Activated naive CD4-positive, alpha-beta T cell treated with anti-CD3 and anti-CD28 coated beads, Interleukin-2, amount 50 U/mL, for 72 hours (primary cell): ENCODE data around the gene STX16. TPM values are rescaled to one million over a fixed set of nuclear protein-coding genes. Genes with fewer than 3 reads are reported as not detected.
A peak's percentile ranks its signal among the peaks of the same experiment; 100 is the strongest.

Experiments
- ATAC-seq, 2 donors: fragments of 150-1000 bp; cut with Tn5 transposase; 2 replicates each; pipeline ENCODE4 v1.10.0; 2021; ENCODE audit warnings: mild to moderate bottlenecking in 2 of 2, moderate library complexity in 2 of 2
- DNase-seq, 2 donors: peaks; one replicate each; pipeline ENCODE4 v3.0.0; 2021 to 2022; ENCODE audit warnings: low spot score in 2 of 2
- H3K27ac Mint-ChIP-seq, 2 donors: one replicate each; pipeline ENCODE4 v1.8.0; 2022; ENCODE audit warnings: mild to moderate bottlenecking in 2 of 2, mixed read lengths in 2 of 2
- H3K36me3 Mint-ChIP-seq, 2 donors: one replicate each; pipeline ENCODE4 v1.8.0; 2022; ENCODE audit warnings: mixed read lengths in 2 of 2
- H3K9me3 Mint-ChIP-seq, 2 donors: one replicate each; pipeline ENCODE4 v1.8.0; 2022; ENCODE audit warnings: mixed read lengths in 2 of 2
- total RNA-seq, 2 donors: library from RNA; stranded (reverse); gene quantifications; one replicate each; pipeline ENCODE4 v1.2.3, GENCODE V29; 2022

STX16 gene
- total RNA-seq, 2 donors from 2014 or later: 130 to 135 TPM

DNA sequence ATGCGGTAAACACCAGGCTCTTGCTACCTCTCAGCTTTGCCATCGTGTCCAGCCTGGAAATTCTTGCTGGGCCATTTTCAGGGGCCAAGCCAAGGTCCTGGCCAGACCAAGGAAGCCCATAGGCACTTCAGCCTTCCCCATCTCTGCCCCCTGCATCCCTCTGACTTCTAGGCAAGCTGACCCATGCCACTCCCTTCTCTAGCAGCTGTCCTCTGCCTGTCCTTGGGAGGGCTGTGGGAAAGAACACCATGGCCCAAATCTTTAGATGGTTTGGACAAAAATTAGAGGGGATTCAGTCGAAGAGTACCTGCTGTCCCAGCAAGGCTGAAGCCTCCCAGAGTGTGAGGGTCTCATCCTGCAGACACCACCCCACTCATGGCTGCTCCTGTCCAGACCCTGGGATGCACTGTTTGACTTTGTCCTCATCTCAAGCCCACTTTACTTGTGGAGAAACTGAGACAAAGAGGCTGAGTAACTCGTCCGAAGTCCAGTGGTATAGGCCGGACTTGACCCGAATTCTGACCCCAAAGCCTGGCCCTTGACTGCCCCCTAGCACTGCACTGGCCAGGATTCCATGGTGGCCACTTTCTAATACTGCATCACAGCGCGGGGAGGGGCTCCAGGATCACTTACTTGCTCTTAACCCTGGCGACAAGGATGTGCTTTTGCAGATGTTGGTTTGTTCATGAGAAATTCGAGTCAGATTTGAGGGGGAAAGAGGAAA lies 22.4 kb upstream of the STX16 start:
- Mint-ChIP-seq H3K27ac (peak overlapping the region in 1 of 2 donors; percentile 47), H3K9me3 (no peaks in the 10 kb centered on the region), H3K36me3 (no peaks in the 10 kb centered on the region)
- DNase-seq: no peak
- ATAC-seq: no peak

DNA sequence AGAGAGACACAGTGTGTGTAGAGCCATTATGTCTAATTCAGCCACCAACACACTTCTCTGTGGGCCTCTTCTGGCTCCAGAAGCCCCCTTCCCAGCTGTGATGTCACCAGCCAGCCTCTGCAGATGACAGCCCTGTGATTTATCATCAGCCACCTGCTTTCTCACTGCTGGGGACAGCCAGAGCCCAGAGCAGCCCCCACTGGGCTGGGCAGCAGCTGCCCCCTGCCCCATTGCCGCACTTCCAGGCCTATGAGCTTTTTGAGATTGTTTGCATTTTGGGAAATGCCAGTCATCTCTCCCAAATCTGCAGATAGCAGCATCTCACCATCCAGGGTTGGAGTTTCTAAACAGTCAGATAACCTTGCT lies 21.9 kb upstream of the STX16 start:
- no peak for DNase-seq
- no peak for ATAC-seq
- Mint-ChIP-seq H3K36me3 (no peaks in the 10 kb centered on the region), H3K27ac (peak overlapping the region in 1 of 2 donors; percentile 47), H3K9me3 (no peaks in the 10 kb centered on the region)

DNA sequence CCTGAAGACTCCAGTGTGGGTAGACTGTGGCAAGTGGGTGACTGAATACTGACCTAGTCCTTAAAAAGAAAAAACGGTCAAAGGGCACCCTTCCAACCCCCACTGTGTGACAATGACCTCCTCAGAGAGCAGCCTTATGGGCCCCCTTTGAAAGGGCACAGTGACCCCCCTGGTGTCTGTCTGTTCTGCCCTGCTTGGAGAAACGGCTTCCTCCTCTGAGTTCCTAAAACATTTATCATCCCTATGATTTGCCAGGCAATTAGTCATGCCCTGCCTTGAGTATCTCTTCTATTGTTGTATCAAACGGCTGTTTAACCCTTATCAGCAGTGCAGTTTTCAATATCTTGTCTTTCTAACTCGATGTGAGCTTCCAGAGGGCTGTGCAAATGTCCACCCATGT lies 21.0 kb upstream of the STX16 start:
- Mint-ChIP-seq H3K27ac (no peak overlapping the region), H3K36me3 (no peaks in the 10 kb centered on the region), H3K9me3 (no peaks in the 10 kb centered on the region)
- ATAC-seq: no peak
- DNase-seq: no peak

DNA sequence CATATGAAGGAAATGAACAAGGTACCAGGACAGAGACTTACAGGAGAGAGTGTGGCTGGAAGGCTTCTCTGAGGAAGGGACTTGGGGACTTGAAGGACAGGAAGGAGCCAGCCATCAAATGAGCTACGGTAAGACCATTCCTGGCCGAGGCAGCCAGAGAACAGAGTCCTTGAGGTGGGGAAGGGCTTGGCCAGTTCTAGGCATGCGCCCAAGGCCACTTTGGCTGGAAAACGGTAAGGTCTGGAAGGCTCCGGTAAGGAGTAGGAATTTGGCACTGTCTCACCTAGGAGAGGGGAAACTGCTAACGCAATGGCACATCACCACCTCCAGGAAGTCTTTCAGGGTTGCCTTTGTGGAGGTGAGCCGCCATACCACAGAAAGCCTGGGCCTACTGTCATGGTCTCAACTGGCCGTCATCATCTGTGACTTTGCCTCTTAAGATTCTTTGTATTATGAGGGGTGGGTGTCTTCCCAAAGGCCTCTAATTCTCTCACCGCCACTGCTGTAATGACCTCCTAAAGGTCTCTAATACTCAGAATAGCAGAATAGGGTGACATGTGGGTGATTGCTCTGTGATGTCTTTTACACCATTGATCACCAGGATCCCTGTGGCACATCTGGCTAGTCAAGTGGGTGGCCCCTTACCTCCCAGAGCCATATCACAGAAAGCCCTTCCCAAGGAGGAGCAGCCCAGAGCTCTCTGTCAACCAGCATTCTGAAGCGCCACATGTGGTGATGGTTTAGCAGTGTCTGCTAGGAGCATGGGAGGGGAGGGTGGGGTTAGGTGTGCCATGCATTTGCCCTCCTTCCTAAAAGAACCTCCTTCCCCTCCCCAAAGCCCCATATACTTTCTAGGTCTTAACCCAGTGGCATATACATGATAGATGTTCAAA lies 17.7 kb upstream of the STX16 start:
- Mint-ChIP-seq H3K27ac (peak overlapping the region; percentile 31 to 77), H3K36me3 (no peaks in the 10 kb centered on the region), H3K9me3 (no peaks in the 10 kb centered on the region)
- ATAC-seq (no peak), DNase-seq (no peak)

DNA sequence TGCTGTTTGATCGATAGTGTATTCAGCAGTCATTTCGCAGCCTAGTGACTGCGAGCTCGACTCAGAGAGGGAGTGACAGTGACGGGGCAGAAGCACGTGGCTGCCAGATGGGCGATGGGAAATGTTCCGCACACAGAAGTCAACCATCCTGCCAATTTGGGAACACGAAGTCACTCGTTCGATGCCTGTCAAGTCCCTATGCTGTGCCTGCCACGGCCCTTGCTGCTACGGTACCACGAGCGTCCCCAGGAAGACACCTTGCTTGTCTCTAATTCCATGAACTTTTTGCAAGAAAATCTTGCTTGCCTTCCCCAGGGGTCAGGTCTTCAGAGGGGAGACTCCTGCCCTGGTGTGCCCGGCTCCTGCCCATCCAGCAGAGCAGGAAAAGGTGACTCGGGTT lies 17.0 kb upstream of the STX16 start:
- peak in 1 of 2 donors; percentile 11 for ATAC-seq
- Mint-ChIP-seq H3K9me3 (no peaks in the 10 kb centered on the region), H3K36me3 (no peaks in the 10 kb centered on the region), H3K27ac (peak overlapping the region in 1 of 2 donors; percentile 77)
- DNase-seq: no peak

DNA sequence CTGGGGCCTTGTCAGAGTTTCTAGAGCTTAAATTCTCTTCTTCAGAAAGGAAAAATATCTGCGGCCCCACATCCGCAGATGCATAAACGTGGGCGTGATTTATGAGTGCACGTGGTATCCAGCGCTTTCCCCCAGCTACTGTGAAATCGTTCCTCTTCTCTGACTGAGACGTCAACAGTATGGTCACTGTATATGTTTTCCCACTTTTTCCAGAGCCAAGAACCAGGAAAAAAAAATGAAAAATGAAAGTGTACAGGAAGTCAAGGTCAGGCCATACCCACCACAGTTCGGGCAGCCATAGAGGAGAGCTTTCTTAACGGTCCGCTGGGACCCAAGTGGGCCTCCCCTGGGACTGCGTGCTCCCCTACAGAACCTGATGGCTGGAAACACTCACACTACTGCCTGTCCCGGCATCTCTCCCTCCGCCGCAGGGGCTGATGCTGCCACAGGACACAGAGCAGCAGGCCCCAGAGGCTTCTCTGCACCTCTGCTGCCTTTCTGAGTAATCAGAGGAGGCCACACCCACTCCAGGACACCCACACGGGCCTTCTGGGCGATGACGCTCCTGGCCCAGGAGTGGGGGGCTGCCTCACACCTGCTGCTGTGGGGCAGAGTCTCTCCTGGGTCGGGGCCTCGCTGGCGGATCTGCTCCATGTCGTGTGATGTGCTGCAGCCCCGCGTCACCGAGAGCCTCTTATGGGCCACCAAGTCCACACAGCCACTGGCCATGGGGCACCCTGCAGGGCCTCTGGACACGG lies 16.4 kb upstream of the STX16 start:
- peak; percentile 80 to 87 for ATAC-seq
- Mint-ChIP-seq H3K9me3 (no peaks in the 10 kb centered on the region), H3K36me3 (no peaks in the 10 kb centered on the region), H3K27ac (peak overlapping the region; percentile 26 to 77)
- peak; percentile 42 to 54 for DNase-seq

DNA sequence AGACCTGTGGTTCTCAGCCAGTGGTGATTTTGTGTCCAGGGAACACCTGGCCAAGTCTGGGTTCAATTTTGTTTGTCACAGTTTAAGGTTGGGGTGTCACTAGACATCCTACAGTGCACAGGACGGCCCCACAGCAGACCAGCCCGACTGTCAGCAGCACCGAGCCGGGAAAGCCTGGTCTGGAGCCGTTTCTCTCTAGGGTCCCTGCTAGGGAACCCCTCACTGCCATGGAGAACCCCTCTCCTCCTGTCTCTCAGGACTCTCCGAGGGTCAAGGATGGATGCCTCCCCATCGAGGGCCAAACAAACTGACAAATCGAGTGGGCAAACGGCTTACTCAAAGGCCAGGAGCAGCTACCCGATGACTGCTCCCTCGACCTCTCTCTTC lies 15.8 kb upstream of the STX16 start:
- Mint-ChIP-seq H3K27ac (peak overlapping the region in 1 of 2 donors; percentile 77), H3K36me3 (no peaks in the 10 kb centered on the region), H3K9me3 (no peaks in the 10 kb centered on the region)
- peak in 1 of 2 donors; percentile 7 for ATAC-seq
- DNase-seq: no peak

DNA sequence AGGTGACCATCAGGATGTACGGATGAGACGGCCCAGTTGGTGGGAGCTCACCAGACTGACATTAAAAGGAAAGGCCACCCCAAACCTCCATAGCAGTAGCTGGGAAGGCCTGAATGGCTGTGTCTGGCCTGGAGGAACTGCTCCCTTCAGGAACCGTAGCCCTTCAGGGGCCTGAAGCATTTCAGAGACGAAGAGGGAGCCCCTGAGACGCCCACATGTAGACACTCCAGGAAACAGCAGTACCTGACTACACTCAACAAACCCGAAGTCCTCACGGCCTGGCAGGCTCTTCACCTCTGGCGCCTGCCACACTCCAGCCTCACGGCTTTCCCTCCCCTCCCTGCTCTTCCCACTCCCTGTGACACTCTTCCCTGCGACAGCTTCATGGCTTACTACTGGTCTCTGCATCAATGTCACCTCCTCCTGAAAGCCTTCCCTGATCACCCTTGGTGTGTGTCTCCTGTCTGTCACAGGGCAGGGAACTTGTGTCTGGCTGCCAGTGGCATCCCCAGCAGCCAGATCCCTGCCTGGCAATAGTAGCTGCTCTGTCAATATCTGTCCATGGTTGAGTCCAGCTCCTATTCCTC lies 14.6 kb upstream of the STX16 start:
- Mint-ChIP-seq H3K27ac (no peak overlapping the region), H3K36me3 (no peaks in the 10 kb centered on the region), H3K9me3 (no peaks in the 10 kb centered on the region)
- DNase-seq (peak in 1 of 2 donors; percentile 39), ATAC-seq (no peak)

DNA sequence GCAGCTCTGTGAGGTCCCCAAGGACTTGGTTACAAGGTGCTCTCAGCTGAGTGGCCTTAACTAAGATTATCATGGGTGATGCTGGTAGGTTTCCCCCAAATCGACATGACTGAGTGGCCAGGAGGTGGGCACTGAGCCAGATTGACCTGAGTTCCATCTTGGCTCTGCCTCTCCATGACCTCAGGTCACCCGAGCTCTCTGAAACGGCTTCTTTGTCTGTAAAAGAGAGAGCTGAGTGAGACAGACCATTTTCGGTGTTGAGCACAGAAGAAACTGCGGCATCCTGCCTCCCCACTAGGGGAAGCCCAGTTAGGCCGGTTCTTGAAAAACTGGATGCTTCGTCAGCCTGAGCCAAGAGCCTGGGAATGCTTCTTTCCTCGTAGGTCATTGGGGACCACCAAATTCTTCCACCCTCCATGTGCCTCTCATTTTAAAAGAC lies 14.1 kb upstream of the STX16 start:
- ATAC-seq (no peak), DNase-seq (peak in 1 of 2 donors; percentile 25)
- no peak overlapping the region for H3K27ac Mint-ChIP-seq
- no peaks in the 10 kb centered on the region for H3K9me3 Mint-ChIP-seq
- no peaks in the 10 kb centered on the region for H3K36me3 Mint-ChIP-seq

DNA sequence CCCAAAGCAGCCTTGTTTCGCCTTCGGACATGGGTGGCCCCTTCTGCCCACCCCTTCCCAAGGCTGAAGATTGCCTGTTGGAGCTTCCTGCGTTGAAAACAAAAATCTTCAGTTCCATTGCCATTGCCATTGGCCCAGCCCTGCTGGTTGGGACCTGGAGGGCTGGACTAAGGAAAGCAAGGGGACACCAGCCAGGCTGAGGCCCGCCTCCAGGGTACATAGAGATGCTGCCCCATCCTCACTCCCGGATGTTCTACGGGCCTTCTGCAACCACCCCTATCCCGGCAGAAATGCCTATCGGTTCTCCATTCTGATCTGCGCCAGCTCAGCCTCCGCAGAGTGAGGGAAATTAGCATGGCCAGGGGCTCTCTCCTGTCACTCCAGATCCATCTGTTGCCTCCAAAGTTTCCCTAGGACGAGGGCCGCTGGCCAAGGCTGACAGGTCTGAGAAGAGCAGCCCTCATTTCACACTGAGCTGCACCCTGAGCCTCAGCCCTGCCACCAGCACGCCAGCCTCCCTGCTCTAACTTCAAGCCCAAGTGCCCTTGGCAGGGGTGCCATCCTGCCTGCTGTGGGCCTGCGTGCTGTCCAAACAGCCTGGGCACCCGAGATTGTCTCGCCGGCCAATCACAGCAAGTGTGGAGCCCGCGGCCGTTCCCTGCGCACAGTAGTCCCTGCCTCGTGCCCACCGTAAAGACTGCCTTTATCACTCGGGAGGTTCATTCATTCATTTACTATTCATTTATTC lies 13.4 kb upstream of the STX16 start:
- no peak for ATAC-seq
- H3K36me3 Mint-ChIP-seq: no peaks in the 10 kb centered on the region

DNA sequence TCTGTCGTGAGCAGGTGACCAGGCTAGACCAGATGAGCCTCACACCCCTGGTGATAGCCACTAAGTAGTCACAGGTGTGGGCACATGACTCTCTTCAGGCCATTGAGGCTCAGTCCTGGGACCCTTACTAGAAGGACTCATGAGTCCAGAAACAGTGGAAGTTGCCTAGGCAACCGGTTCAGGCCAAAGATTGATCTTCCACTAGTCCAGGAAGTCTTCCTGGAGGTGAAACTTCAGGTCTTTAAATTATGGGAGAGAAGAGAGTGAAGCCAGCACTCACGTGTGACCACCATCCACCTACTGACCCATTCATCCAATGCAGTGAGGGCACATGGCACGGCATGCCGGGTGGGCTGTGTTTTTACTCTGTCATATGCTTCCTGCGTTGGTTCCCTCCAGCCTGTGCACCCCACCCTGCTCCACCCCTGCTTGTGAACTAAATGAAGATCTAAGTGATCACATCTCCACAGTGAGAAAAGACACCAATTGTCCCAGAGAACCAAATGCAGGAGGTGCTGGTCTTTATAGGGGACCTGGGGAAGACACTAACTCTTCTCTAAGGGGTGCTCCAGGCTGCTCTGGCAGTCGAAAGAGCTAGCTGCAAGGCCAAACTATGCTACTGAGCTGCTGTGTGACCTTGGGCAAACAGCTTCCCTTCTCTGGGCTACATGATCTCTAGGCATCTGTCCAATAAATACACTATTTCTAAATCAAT lies 12.5 kb upstream of the STX16 start:
- Mint-ChIP-seq H3K36me3 (no peaks in the 10 kb centered on the region), H3K27ac (no peak overlapping the region), H3K9me3 (no peaks in the 10 kb centered on the region)
- DNase-seq (peak in 1 of 2 donors; percentile 16), ATAC-seq (no peak)

More for the DNA sequence above, 13.4 kb upstream of the STX16 start:
- DNase-seq: peak in 1 of 2 donors; percentile 47
- Mint-ChIP-seq H3K27ac (no peak overlapping the region), H3K9me3 (no peaks in the 10 kb centered on the region)

DNA sequence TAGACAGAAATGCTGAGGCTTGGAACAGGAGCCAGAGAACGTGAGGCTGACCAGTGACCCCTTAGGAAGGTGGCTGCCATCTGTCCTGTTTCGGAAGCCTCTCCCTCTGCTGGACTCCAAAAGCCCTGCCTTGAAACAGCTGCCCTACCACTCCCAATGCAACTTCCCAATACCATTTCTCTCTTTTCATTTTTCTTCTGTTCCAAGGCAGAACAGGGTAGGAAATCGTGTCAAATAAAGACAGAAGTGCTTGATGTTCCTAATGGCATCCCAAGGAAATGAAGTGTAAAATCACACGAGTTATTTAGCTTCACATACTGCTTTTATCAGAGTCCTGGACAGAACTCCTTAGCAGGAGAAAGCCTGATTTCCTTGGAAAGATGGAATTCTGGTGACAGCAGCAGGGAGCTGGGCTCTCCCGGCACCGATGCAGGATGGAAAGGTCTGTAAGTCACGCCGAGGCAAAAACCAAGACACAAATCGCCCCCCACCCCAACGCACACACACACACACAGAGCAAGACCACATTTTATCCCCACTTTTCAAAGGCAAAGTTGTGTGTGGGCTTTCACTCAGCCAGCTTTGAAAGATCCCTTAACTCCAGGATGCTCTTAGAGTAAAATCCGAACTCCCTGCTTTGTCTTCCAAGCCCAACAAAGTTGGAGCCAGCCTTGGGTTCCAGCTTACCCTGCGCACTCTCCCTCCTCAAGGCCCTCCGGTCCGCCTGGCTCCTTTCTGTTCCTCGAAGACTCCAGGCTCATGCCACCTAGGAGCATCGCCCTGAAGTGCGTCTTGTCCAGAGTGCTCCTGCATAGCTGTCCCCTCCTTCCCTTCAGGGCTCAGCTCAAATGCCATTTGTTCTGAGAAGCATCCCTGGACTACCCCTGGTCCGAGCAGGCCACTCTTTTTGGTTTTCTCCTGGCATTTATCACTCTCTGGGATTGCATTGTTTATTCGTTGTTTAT lies 11.6 kb upstream of the STX16 start:
- H3K36me3 Mint-ChIP-seq: no peaks in the 10 kb centered on the region
- no peak for ATAC-seq
- peak in 1 of 2 donors; percentile 26 for DNase-seq
- H3K9me3 Mint-ChIP-seq: no peaks in the 10 kb centered on the region
- H3K27ac Mint-ChIP-seq: no peak overlapping the region

DNA sequence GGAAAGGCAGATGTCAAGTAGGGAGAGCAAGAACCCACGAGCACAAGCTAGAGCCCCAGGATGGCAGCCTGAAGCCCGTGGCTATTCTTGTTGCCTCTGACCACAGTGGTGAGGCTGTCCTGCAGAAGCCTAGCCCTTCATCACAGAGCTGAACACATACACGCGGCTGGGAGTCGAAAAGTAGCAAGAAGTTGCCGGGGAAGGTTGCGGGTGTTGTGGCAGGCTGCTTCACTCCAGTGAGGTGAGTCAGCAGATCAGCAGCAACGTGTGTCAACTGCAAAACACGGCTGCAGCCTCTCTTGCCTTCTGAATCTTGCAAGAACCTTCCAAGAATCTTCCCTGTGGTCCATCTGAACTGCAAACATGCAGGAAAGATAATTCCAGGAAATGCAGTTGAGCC lies 10.6 kb upstream of the STX16 start:
- Mint-ChIP-seq H3K27ac (peak overlapping the region in 1 of 2 donors; percentile 6), H3K36me3 (no peaks in the 10 kb centered on the region), H3K9me3 (no peaks in the 10 kb centered on the region)
- peak in 1 of 2 donors; percentile 35 for DNase-seq
- ATAC-seq: no peak

DNA sequence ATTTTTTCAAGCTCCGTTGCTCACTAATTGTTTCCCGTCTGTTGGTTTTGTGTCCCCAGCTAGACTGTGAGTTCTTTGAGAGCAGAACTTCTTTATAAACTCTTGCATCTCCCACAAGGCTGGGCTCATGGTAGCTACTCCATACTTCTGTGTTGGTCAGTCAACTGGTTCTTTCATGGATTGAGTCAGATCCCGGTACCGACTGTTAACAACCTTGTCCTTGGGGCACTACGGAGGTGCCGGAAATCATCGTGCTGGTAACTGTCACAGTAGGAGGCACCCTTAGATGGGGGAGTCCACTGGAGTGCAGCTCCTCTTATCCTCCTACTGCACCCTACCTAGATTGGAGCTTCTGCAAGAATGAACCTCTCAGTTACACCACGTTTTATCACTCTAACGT lies 8.6 kb upstream of the STX16 start:
- Mint-ChIP-seq H3K36me3 (no peaks in the 10 kb centered on the region), H3K27ac (no peak overlapping the region), H3K9me3 (no peaks in the 10 kb centered on the region)
- DNase-seq (peak in 1 of 2 donors; percentile 18), ATAC-seq (no peak)
